ENCODE measurements around the gene KCTD1.

The KCTD1 gene

DNA sequence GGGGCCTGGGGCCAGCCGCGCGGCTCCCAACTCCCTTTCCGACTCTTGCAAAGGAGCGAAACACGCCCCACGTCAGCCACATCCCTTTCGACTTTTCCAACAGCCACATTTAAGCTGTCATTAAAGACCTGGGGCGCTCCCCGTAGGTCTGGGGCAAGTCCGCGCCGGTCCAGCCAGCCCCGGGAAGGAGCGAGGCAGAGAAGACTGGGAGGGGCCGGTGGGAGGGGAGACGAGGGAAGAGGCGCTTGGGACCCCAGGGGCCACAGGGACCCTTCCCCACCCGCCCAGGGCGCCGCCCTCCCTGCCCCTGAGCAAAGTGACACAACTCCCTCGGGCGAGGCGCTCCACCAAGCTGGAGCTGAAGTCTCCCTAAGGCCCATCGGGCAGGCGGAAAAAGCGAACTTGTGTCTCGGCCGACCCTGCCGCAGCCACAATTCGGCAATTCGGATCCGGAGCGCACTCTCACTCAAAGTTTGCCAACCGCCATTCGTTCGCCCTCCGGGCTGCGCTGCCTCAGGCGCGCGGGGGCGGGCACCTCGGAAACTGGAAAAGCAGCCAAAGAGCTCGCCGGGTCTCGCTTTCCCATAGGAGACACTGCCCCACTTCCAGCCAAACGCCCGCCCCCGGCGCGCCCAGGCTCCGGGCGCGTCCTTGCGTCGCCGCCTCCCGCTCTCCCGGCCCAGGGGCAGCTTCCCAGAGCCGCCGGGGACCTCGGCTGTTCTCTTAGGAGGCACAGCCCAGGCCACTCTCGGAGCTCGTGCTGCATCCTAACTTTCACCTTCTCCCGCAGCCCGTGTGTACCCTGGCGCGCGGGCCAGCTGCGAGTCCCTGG lies 1.1 kb upstream of the KCTD1 start:
- Histone ChIP-seq H3K4me1 (ENCODE audit: control insufficient read depth, insufficient read depth, low read length) (peaks cover 7% of the 10 kb centered on the region), H3K27me3 (ENCODE audit: control insufficient read depth, insufficient read depth, low read length) (peaks cover 39% of the 10 kb centered on the region), H3K36me3 (ENCODE audit: control insufficient read depth, insufficient read depth, low read length) (no peaks in the 10 kb centered on the region), H3K4me3 (ENCODE audit: low read length) (peak overlapping the region; percentile 42; the same call in 1 of the 2 replicates), H3K27ac (ENCODE audit: low read length) (no peak overlapping the region), H3K9me3 (ENCODE audit: control insufficient read depth, insufficient read depth, low read length) (no peaks in the 10 kb centered on the region)
- no peak for DNase-seq (ENCODE audit: low read depth, low spot score)
- no CpG with 5 or more reads among the region's 71 CpGs for WGBS (ENCODE audit: insufficient coverage, insufficient read length)

DNA sequence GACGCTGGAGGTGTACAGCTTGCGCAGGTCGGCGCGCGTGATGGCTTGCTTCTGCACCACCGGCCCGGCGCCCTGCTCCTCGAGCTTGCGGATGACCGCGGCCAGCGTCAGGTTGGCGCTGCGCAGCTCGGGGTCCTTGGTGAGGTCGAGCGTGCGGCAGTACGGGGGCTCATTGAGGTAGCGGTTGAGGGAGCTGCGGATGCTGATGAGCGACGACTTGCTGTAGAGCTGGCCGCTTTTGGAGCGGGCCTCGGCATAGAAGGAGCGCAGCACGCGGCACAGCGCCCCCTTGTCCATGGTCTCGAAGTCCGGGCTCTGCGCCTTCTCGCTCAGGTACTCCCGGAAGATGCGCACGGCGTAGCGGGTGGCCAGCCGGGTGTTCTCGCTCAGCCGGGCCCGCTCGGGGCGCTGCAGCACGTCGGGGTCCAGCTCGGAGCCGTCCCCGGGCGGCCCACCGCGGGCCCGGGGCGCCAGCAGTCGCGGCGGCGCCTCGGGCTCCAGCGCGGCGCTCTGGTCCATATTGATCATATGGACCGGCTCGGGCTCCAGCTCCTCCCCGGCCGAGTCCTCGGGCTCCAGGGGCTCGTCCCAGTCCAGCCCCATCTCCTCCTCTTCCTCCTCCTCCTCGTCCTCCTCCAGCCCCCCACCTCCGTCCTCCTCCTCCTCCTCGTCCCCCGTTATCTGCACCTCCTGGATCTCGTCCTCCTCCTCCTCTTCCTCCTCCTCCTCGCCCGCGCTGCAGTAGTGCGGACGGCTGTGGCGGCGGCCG lies 523 bp downstream of the KCTD1 start:
- WGBS (ENCODE audit: insufficient coverage, insufficient read length) = no CpG with 5 or more reads among the region's 84 CpGs
- Histone ChIP-seq H3K36me3 (ENCODE audit: control insufficient read depth, insufficient read depth, low read length) (no peaks in the 10 kb centered on the region), H3K9me3 (ENCODE audit: control insufficient read depth, insufficient read depth, low read length) (no peaks in the 10 kb centered on the region), H3K27ac (ENCODE audit: low read length) (no peak overlapping the region), H3K27me3 (ENCODE audit: control insufficient read depth, insufficient read depth, low read length) (peaks cover 39% of the 10 kb centered on the region), H3K4me3 (ENCODE audit: low read length) (peak overlapping the region; percentile 42), H3K4me1 (ENCODE audit: control insufficient read depth, insufficient read depth, low read length) (peaks cover 7% of the 10 kb centered on the region)
- DNase-seq (ENCODE audit: low read depth, low spot score) = no peak

DNA sequence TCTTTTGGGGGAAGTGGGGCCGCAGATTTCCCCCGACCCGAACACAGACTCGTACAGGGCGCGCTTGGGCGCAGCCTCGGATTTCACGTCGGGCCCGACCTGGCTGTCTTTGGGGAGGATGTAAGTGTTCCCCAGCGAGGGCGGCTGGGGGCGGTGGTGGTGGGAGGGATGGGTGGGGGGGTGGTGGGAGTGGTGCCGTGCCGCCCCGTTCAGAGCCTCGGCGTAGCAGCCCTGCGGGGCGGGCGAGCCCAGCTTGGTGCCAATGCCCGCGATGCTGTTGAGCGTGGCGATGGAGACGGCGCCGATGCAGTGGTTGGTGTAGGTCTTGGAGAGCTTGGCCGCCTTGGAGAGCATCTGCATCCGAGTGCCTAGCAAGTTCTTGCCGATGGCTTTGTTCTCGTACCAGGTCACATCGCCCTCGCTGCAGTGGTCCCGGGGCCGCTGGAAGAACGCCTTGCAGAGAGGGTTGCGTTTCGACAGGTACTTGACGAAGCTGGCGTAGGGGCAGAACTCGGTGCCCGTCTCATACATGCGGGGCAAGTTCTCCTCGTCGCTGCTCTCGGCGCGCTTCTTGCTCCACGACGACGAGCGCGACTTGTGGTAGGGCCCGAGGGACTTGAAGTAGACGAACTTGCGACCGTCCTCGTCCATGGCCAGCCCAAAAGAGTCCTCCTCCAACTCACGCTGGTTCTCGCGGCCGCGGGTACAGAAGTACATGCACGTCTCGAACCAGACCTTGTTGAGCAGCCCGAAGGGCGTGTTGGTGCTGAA lies 1.3 kb downstream of the KCTD1 start:
- peaks cover 37% of the 10 kb centered on the region for H3K27me3 ChIP-seq (ENCODE audit: control insufficient read depth, insufficient read depth, low read length)
- no peak for DNase-seq (ENCODE audit: low read depth, low spot score)
- H3K36me3 ChIP-seq (ENCODE audit: control insufficient read depth, insufficient read depth, low read length) = no peaks in the 10 kb centered on the region
- no peaks in the 10 kb centered on the region for H3K9me3 ChIP-seq (ENCODE audit: control insufficient read depth, insufficient read depth, low read length)
- no CpG with 5 or more reads among the region's 69 CpGs for WGBS (ENCODE audit: insufficient coverage, insufficient read length)
- H3K27ac ChIP-seq (ENCODE audit: low read length) = no peak overlapping the region
- H3K4me1 ChIP-seq (ENCODE audit: control insufficient read depth, insufficient read depth, low read length) = peaks cover 7% of the 10 kb centered on the region
- peak overlapping the region; percentile 42 for H3K4me3 ChIP-seq (ENCODE audit: low read length)

DNA sequence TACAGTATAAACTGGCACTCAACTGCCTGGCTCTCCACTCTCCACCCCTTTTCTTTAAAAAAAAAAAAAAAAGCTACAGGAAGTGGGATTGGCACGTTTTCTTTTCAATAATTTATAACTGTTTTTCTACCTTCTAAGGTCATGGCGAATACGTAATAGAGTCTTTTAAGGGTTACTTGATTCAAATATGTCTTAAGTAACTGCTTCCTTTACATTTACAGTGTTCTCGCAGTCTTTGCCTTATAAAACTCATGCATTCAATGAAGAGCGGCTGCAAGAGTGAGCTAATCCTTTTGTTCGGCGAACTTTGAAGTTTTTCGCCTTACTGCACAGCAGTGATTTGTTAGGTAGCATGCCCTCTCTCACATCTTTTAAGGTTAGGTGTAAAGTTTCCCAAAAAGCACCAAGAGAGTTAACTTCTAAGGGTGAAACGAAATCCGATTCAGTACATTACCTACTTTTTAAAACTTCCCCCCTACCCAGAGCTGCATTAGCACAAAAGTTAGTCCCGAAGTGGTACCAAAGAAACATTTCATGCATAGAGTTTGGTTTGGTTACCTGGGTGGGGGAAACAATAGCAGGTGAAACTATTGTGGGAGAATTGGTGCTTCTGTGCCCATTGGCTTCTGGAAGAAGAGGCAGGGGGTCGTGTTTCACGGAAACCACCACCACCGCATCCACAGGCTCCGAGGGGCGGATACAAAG lies 2.0 kb downstream of the KCTD1 start:
- H3K4me1 ChIP-seq (ENCODE audit: control insufficient read depth, insufficient read depth, low read length) = peaks cover 7% of the 10 kb centered on the region
- WGBS (ENCODE audit: insufficient coverage, insufficient read length) = no CpG with 5 or more reads among the region's 16 CpGs
- no peaks in the 10 kb centered on the region for H3K36me3 ChIP-seq (ENCODE audit: control insufficient read depth, insufficient read depth, low read length)
- peak overlapping the region; percentile 42; the same call in 1 of the 2 replicates for H3K4me3 ChIP-seq (ENCODE audit: low read length)
- DNase-seq (ENCODE audit: low read depth, low spot score) = no peak
- H3K27ac ChIP-seq (ENCODE audit: low read length) = no peak overlapping the region
- peaks cover 31% of the 10 kb centered on the region for H3K27me3 ChIP-seq (ENCODE audit: control insufficient read depth, insufficient read depth, low read length)
- H3K9me3 ChIP-seq (ENCODE audit: control insufficient read depth, insufficient read depth, low read length) = no peaks in the 10 kb centered on the region

DNA sequence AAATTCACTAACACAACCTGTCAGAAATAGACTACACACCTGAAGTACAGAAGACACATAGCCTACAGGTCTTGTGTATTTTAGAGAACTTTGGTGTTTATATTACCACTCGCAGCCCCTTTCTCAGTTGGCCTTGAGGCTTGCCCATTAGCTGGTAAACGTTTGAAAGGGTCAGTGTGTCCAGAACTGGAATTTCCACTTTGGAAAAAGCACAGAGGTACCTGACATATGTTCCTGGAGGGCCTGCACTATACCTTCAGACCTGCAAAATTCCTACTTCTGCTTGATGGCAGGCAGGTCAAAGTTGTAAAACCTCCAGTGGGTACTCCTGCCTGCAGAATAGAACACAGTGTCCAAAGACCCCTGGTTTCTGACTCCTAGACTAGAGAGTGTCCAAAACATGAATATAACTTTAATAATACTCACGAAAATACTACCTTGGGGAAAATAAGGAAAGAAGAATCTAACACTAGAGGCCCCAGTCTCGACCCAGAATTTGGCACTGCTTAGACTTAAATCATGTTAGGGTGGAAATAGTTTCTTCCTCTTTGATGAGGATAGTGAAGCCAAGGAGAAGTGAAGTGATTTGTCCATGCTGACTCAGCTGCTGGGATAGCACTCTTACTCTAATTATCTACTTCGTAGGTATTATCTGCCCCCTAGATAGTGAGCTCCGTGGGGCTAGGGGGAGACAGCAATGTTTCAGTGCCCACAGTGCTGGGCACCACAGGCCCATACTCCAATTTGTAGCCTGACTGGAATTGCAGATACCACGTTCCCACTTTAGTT lies 2.8 kb downstream of the KCTD1 start:
- no peak for DNase-seq (ENCODE audit: low read depth, low spot score)
- Histone ChIP-seq H3K9me3 (ENCODE audit: control insufficient read depth, insufficient read depth, low read length) (no peaks in the 10 kb centered on the region), H3K27me3 (ENCODE audit: control insufficient read depth, insufficient read depth, low read length) (peaks cover 24% of the 10 kb centered on the region), H3K4me3 (ENCODE audit: low read length) (no peak overlapping the region), H3K27ac (ENCODE audit: low read length) (no peak overlapping the region), H3K36me3 (ENCODE audit: control insufficient read depth, insufficient read depth, low read length) (no peaks in the 10 kb centered on the region), H3K4me1 (ENCODE audit: control insufficient read depth, insufficient read depth, low read length) (peaks cover 7% of the 10 kb centered on the region)
- WGBS (ENCODE audit: insufficient coverage, insufficient read length) = no CpG with 5 or more reads among the region's 7 CpGs

DNA sequence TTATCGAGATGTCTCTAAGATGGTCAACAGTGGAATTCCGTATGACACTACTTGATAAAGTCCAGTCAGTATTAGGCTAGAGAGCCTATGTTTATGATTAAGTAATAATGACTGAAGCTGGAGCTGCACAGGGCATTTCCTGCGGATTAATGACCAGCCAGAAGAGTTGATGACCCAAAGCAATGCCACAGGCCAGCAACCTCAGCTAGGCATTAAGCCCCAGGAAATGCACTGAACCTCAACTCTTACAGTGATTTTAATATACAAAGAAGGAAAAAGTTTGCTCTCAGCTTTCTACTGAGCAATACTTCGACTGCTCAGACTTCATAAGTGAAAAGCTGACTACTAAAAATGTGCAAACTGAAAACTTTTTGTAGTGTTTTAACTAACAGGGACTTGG lies 3.9 kb downstream of the KCTD1 start:
- Histone ChIP-seq H3K36me3 (ENCODE audit: control insufficient read depth, insufficient read depth, low read length) (no peaks in the 10 kb centered on the region), H3K27ac (ENCODE audit: low read length) (no peak overlapping the region), H3K4me3 (ENCODE audit: low read length) (no peak overlapping the region), H3K27me3 (ENCODE audit: control insufficient read depth, insufficient read depth, low read length) (peaks cover 17% of the 10 kb centered on the region), H3K9me3 (ENCODE audit: control insufficient read depth, insufficient read depth, low read length) (no peaks in the 10 kb centered on the region), H3K4me1 (ENCODE audit: control insufficient read depth, insufficient read depth, low read length) (peaks cover 5% of the 10 kb centered on the region)
- no CpG with 5 or more reads among the region's 4 CpGs for WGBS (ENCODE audit: insufficient coverage, insufficient read length)
- DNase-seq (ENCODE audit: low read depth, low spot score) = no peak

DNA sequence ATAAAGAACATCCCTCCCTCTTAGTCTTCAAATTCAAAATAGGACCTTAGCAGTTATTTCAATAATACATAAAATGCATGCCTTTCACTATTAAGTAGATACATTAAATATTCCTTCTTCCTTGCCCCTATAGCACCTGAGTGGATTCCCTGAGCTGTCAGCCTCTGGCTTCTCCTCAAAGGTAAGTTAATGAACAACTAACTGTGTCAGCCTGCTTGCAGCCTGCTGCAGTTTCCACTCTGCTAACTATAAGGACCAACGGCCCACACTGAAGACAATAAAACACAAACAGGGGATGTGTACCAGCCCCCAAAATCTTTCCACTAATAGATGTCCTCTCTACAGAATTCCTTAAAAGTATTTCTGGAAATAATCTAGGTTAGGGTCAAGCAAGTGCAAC lies 5.0 kb downstream of the KCTD1 start:
- no peak for DNase-seq (ENCODE audit: low read depth, low spot score)
- Histone ChIP-seq H3K27me3 (ENCODE audit: control insufficient read depth, insufficient read depth, low read length) (peaks cover 17% of the 10 kb centered on the region), H3K36me3 (ENCODE audit: control insufficient read depth, insufficient read depth, low read length) (no peaks in the 10 kb centered on the region), H3K9me3 (ENCODE audit: control insufficient read depth, insufficient read depth, low read length) (no peaks in the 10 kb centered on the region), H3K27ac (ENCODE audit: low read length) (no peak overlapping the region), H3K4me3 (ENCODE audit: low read length) (no peak overlapping the region), H3K4me1 (ENCODE audit: control insufficient read depth, insufficient read depth, low read length) (peaks cover 5% of the 10 kb centered on the region)
- WGBS (ENCODE audit: insufficient coverage, insufficient read length) = no CpG with 5 or more reads among the region's 1 CpG

DNA sequence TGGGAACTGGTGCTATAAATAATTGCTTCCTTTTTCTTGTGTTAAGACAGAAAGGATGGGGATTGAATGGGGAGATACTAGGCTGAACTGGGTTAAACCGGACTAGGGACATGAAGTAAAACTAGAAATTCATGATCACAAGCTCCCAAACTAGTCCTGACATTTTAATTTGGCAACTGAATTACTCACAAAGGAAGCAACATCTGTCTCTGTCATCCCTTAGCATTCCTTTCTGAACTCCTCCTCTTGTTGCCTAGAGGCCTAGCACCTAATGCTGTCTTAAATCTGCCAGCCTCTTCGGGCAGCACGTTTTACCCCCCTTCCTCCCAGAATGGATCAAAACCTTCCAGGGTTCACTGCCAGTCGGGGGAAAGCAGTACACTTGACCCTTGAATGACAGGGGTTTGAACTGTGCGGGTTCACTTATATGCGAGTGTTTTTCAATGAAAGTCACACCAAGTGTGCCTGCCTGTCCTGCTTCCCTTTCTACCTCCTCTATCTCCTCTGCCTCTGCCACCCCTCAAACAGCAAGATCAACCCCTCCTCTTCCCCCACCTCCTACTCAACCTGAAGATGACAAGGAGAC lies 8.2 kb downstream of the KCTD1 start:
- Histone ChIP-seq H3K4me3 (ENCODE audit: low read length) (no peak overlapping the region), H3K27ac (ENCODE audit: low read length) (no peak overlapping the region), H3K36me3 (ENCODE audit: control insufficient read depth, insufficient read depth, low read length) (no peaks in the 10 kb centered on the region), H3K4me1 (ENCODE audit: control insufficient read depth, insufficient read depth, low read length) (no peaks in the 10 kb centered on the region), H3K9me3 (ENCODE audit: control insufficient read depth, insufficient read depth, low read length) (no peaks in the 10 kb centered on the region), H3K27me3 (ENCODE audit: control insufficient read depth, insufficient read depth, low read length) (no peaks in the 10 kb centered on the region)
- DNase-seq (ENCODE audit: low read depth, low spot score) = no peak
- WGBS (ENCODE audit: insufficient coverage, insufficient read length) = no CpG with 5 or more reads among the region's 6 CpGs

DNA sequence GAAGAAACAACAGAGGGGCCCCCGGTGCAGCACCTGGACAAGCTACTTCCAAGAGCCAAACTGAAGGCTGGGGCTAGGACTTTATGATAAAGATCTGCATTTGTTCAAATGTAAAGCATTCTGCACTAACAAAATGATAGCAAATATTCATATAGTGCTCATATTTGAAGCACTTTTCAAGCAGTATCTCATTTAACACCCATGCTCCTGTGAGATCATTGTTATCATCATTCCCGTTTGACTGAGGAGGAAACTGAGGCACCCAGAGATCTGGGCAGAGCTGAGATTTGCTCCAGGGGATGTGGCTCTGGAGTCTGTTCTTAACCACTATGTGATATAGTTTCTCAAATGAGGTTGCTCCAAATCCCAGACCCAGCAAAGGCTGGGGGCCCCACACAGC lies 9.8 kb downstream of the KCTD1 start:
- no peaks in the 10 kb centered on the region for H3K9me3 ChIP-seq (ENCODE audit: control insufficient read depth, insufficient read depth, low read length)
- H3K27me3 ChIP-seq (ENCODE audit: control insufficient read depth, insufficient read depth, low read length) = no peaks in the 10 kb centered on the region
- H3K27ac ChIP-seq (ENCODE audit: low read length) = no peak overlapping the region
- DNase-seq (ENCODE audit: low read depth, low spot score) = no peak
- H3K4me3 ChIP-seq (ENCODE audit: low read length) = no peak overlapping the region
- H3K36me3 ChIP-seq (ENCODE audit: control insufficient read depth, insufficient read depth, low read length) = no peaks in the 10 kb centered on the region
- H3K4me1 ChIP-seq (ENCODE audit: control insufficient read depth, insufficient read depth, low read length) = no peaks in the 10 kb centered on the region
- no CpG with 5 or more reads among the region's 2 CpGs for WGBS (ENCODE audit: insufficient coverage, insufficient read length)
